Activated T-helper 1 cell treated with anti-CD3 and anti-CD28 coated beads, Interleukin-12 subunit alpha, Interleukin-12 subunit beta, Interleukin-2, Interleukin-4 antibody, amounts not matched to agents 30 ng/mL and 10 ng/mL and 1 ng/mL, durations not matched to agents 14 hours and 24 hours and 36 hours (primary cell): ENCODE data around the gene UPF1. TPM values are rescaled to one million over a fixed set of nuclear protein-coding genes. Genes with fewer than 3 reads are reported as not detected.
"Not testable (repeated sequence)": the region's sequence is repeated elsewhere in the genome, so short reads cannot be mapped to it uniquely, and the experiment has no call there.

ENCODE experiments used
- DNase-seq: peaks from one replicate; pipeline ENCODE4 v3.0.0; 2021; ENCODE audit warnings: low spot score
- H3K27ac Mint-ChIP-seq: one replicate; pipeline ENCODE4 v1.8.0; 2021; ENCODE audit warnings: mild to moderate bottlenecking, mixed read lengths
- H3K27me3 Mint-ChIP-seq: one replicate; pipeline ENCODE4 v1.8.0; 2022; ENCODE audit warnings: mild to moderate bottlenecking, moderate library complexity, mixed read lengths; ENCODE audit not compliant: insufficient read depth
- H3K36me3 Mint-ChIP-seq: one replicate; pipeline ENCODE4 v1.8.0; 2021; ENCODE audit warnings: low read depth, mixed read lengths
- H3K4me1 Mint-ChIP-seq: one replicate; pipeline ENCODE4 v1.8.0; 2021; ENCODE audit warnings: low read depth, mixed read lengths
- H3K4me3 Mint-ChIP-seq: one replicate; pipeline ENCODE4 v1.8.0; 2021; ENCODE audit warnings: mild to moderate bottlenecking, moderate library complexity, mixed read lengths
- H3K9me3 Mint-ChIP-seq: one replicate; pipeline ENCODE4 v1.8.0; 2021; ENCODE audit warnings: mixed read lengths
- intact Hi-C: fragments of 100-400 bp; cut with micrococcal nuclease; formaldehyde crosslinking; loops from one replicate; pipeline ENCODE4 v1.15.1; 2024
- total RNA-seq: library from RNA; stranded (reverse); gene quantifications from 2 replicates; pipeline ENCODE4 v1.2.3, GENCODE V29; 2022

UPF1 gene
- total RNA-seq, 1 donor from 2014 or later, result 102 TPM

DNA sequence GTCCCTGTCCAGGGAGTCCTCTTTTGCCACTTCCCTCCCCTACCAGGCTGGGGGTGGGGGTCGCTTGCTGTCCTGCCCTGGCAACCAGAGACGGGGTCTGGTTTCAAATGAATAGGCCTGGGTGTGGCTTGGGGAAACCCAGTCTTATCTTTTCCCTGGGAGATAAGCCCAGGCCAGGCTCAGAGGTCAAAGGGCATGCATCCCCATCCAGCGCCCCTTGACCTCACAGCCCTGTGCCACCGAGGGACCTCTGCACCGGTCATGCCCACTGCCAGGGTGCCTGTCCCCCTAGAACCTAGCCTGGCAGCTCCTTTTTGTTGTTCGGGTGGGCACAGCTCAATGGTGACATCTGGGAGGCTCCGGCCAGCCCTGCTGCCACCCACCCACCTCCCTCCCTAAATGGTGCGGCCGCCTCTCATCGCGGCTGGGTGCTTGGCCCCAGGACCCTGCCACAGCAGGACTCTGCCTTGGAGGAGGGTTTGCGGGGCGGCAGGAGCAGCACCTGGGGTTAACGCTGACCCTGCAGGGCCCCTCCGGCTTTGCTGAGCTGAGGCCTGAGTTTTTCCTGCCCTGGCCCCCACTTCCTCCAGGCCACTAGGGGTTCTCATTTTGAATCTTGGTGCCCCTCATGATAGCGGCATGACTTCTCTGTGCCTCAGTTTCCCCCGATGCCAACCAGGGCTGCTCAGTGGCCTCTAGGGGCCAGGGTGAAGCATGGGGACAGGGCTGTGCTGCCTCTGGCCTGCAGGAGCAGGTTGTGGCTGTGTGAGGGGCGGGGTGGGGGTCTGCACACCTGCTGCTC is 67.0 kb downstream of the UPF1 start:
- Mint-ChIP-seq H3K27ac (no peak overlapping the region), H3K4me3 (no peak overlapping the region), H3K9me3 (no peaks in the 10 kb centered on the region), H3K4me1 (no peaks in the 10 kb centered on the region), H3K27me3 (peaks cover 14% of the 10 kb centered on the region), H3K36me3 (peaks cover 2% of the 10 kb centered on the region)
- intact Hi-C loops, result no loop called here
- DNase-seq, result no peak

- intact Hi-C loops, result no loop called here
- no peak for DNase-seq
- Mint-ChIP-seq H3K4me3 (no peak overlapping the region), H3K27me3 (peaks cover 13% of the 10 kb centered on the region), H3K9me3 (no peaks in the 10 kb centered on the region), H3K4me1 (no peaks in the 10 kb centered on the region), H3K27ac (no peak overlapping the region), H3K36me3 (peaks cover 2% of the 10 kb centered on the region)
Observed at GRCh38 chr19:18899624-18900560, 68.1 kb downstream of the UPF1 start.

- DNase-seq, result no peak
- Mint-ChIP-seq H3K27ac (no peak overlapping the region), H3K4me3 (no peak overlapping the region), H3K9me3 (no peaks in the 10 kb centered on the region), H3K36me3 (peaks cover 6% of the 10 kb centered on the region), H3K27me3 (peaks cover 13% of the 10 kb centered on the region), H3K4me1 (no peaks in the 10 kb centered on the region)
- intact Hi-C loops, result no loop called here
Observed at GRCh38 chr19:18900700-18901481, 69.1 kb downstream of the UPF1 start.

DNA sequence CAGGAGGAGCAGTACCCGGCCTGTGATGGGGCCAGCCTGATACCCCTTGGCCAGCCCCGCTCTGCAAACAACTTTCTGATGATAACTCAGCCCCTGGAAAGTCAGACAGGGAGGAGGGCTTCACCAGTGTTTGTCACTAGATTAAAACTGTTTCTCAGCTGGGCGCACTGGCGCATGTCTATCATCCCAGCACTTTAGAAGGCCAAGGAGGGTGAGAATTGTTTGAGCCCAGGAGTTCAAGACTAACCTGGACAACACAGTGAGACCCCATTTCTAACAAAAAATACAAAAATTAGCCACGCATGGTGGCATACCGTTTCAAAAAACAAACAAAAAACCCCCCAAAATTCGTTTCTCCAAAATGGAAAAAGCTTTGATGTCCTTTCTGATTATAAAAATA is 69.7 kb downstream of the UPF1 start:
- H3K27ac Mint-ChIP-seq, result no peak overlapping the region
- H3K27me3 Mint-ChIP-seq, result peaks cover 11% of the 10 kb centered on the region
- intact Hi-C loops, result no loop called here
- DNase-seq, result no peak
- no peaks in the 10 kb centered on the region for H3K9me3 Mint-ChIP-seq
- no peaks in the 10 kb centered on the region for H3K4me1 Mint-ChIP-seq
- no peak overlapping the region for H3K4me3 Mint-ChIP-seq
- H3K36me3 Mint-ChIP-seq, result peaks cover 10% of the 10 kb centered on the region

DNA sequence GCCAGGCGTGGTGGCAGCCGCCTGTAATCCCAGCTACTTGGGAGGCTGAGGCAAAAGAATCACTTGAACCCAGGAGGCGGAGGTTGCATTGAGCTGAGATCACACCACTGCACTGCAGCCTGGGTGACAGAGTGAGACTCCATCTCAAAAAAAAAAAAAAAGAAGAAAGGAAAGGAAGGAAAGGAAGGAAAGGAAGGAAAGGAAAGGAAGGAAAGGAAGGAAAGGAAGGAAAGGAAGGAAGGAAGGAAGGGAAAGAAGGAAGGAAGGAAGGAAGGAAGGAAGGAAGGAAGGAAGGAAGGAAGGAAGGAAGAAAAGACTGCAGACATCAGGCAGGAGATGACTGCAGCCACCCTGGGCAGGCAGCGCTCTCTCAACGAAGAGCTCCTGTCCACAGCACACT is 70.8 kb downstream of the UPF1 start:
- peaks cover 10% of the 10 kb centered on the region for H3K36me3 Mint-ChIP-seq
- H3K4me1 Mint-ChIP-seq, H3K27ac Mint-ChIP-seq, intact Hi-C loops, H3K4me3 Mint-ChIP-seq, DNase-seq, H3K27me3 Mint-ChIP-seq, H3K9me3 Mint-ChIP-seq: not testable (repeated sequence)

DNA sequence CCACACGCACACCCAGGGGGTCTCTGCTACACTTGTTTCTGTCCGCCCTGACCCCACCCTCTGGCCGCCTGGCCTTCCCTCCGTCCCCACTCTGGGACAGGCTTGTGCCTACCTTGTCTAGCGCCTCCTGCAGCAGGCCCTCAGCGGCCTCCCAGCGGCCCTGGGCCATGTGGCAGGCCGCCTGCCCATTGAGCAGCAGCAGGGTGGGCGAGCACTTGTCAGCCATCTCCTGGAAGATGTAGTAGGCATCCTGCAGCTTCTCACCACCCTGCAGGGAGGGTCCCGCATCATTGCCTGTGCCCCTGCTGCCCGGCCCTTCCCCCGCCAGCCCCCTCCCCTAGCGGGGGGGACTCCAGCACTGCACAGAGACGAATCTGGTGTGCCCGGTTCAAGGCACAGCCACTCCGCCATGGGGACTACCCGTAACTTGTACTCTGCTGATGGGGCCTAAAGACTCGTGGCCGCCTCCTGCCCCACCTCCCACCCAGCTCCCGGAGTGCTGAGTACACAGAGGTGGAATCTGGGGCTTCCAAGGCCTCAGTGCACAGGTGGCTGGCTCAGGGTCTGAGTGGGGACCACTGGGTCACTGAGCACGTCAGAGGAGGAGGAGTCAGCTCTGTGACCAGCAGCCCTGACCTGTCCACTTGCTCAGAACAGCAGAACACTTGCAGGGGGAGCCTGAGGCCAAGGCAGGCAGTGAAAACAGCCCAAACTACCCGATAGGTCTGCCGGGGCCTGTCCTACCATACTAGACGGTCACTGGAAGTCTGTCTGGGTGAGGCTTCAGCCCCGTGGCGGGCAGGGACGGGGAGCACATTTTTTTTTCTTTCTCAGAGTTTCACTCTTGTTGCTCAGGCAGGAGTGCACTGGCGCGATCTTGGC is 71.6 kb downstream of the UPF1 start:
- Mint-ChIP-seq H3K4me1 (no peaks in the 10 kb centered on the region), H3K9me3 (no peaks in the 10 kb centered on the region), H3K27ac (no peak overlapping the region), H3K4me3 (no peak overlapping the region), H3K27me3 (no peaks in the 10 kb centered on the region), H3K36me3 (peaks cover 10% of the 10 kb centered on the region)
- intact Hi-C loops, result no loop called here
- no peak for DNase-seq

GRCh38 chr19:18904334-18905057 is 72.7 kb downstream of the UPF1 start:
- H3K27me3 Mint-ChIP-seq, result no peaks in the 10 kb centered on the region
- intact Hi-C loops, result no loop called here

DNA sequence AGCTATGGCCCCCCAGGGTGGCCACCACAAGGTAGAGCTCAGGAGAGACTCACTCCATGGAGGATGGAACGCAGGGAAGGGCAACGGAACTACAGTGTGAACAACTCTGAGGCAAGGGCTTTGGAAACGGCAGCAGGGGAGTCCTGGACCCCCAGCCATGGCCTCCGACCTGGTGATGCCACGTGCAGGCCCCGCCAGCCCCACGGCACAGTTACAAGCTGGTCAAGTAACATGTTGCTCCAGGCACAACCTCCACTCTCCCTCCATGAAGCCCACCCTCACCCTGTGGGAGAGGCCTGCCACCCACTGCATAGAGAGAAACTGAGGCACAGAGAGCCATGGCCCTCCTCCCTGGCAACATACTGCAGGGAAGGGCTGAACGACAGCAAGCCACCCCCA is 73.3 kb downstream of the UPF1 start:
- Mint-ChIP-seq H3K36me3 (peaks cover 14% of the 10 kb centered on the region), H3K4me3 (no peak overlapping the region)
- intact Hi-C loops, result no loop called here

More at GRCh38 chr19:18904334-18905057, 72.7 kb downstream of the UPF1 start:
- DNase-seq, result no peak
- Mint-ChIP-seq H3K27ac (no peak overlapping the region), H3K4me1 (no peaks in the 10 kb centered on the region), H3K36me3 (peaks cover 11% of the 10 kb centered on the region), H3K4me3 (no peak overlapping the region), H3K9me3 (no peaks in the 10 kb centered on the region)

GRCh38 chr19:18905513-18906236 is 73.9 kb downstream of the UPF1 start:
- Mint-ChIP-seq H3K27ac (no peak overlapping the region), H3K4me3 (no peak overlapping the region)

More for the DNA sequence above, 73.3 kb downstream of the UPF1 start:
- Mint-ChIP-seq H3K9me3 (no peaks in the 10 kb centered on the region), H3K27me3 (no peaks in the 10 kb centered on the region), H3K4me1 (no peaks in the 10 kb centered on the region), H3K27ac (no peak overlapping the region)
- DNase-seq, result no peak

GRCh38 chr19:18906605-18907519 is 75.1 kb downstream of the UPF1 start:
- DNase-seq, result no peak
- H3K27ac Mint-ChIP-seq, result no peak overlapping the region
- no peaks in the 10 kb centered on the region for H3K4me1 Mint-ChIP-seq
- no peak overlapping the region for H3K4me3 Mint-ChIP-seq
- no peaks in the 10 kb centered on the region for H3K27me3 Mint-ChIP-seq
- H3K36me3 Mint-ChIP-seq, result peaks cover 14% of the 10 kb centered on the region
- no peaks in the 10 kb centered on the region for H3K9me3 Mint-ChIP-seq
- intact Hi-C loops, result no loop called here

More at GRCh38 chr19:18905513-18906236, 73.9 kb downstream of the UPF1 start:
- Mint-ChIP-seq H3K36me3 (peaks cover 14% of the 10 kb centered on the region), H3K27me3 (no peaks in the 10 kb centered on the region), H3K4me1 (no peaks in the 10 kb centered on the region), H3K9me3 (no peaks in the 10 kb centered on the region)
- intact Hi-C loops, result no loop called here
- no peak for DNase-seq
